ENCODE measurements around the gene STXBP6. TPM values are rescaled to one million over a fixed set of nuclear protein-coding genes. Genes with fewer than 3 reads are reported as not detected.

STXBP6 gene
- total and polyA plus RNA-seq, 10 of the 15 experiments (the other 5 are each of a cell fraction or from before 2014, with no cell fraction given): 1.2 to 47.3 (median 1.9) TPM

DNA sequence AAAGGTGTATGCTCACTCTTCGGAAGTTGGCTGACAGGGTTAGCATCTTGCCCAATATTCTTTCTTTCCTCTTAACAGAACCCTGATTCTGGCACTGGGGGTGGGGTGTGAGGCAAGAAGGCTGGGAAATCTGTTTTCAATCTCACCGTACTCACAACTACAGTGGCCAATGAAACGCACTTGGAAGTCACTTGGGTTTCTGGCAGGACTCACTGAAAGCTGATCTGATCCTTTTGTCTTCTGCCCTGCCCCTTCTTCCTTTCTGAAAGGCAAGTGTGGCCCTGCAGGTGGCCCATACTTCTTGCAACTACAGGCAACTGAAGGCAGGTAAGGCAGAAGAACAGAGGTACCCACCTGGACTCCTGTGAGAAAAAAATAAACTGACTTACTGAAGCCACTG lies 106.9 kb downstream of the STXBP6 start:
- H3K36me3 ChIP-seq (ENCODE audit: control insufficient read depth in 2 of 2, insufficient read depth in 2 of 2, low read length in 1 of 2): no peaks in the 10 kb centered on the region
- ATAC-seq (peak; percentile 23), FAIRE-seq (no peak), DNase-seq (ENCODE audit: low read depth, low spot score) (no peak)
- no TSS peak for BruUV-seq (replicated peaks)
- 75% methylated on average over 3 of the region's 3 CpGs for WGBS (ENCODE audit: insufficient coverage, insufficient replicate concordance, low lambda C conversion rate, missing lambda C conversion rate)
- H3K4me1 ChIP-seq (ENCODE audit: control insufficient read depth, insufficient read depth, low read length): no peaks in the 10 kb centered on the region; the same call in none of the 2 replicates
- no peaks in the 10 kb centered on the region for H3K9me3 ChIP-seq (replicated peaks; ENCODE audit: control insufficient read depth, insufficient read depth, low read length)
- H3K27ac ChIP-seq (ENCODE audit: control insufficient read depth, insufficient read depth): peak overlapping the region; percentile 30
- no peak overlapping the region for H3K4me3 ChIP-seq
- RAD21 ChIA-PET (ENCODE audit: unreplicated experiment): interaction anchor here (0.8 to 4.0 kb wide), 14 partner anchors 10 to 238 kb away, joined by 3 to 26 read pairs (median 4); no protein-coding TSS in a partner anchor
- no peaks in the 10 kb centered on the region for H3K27me3 ChIP-seq (replicated peaks in 1 of 2; ENCODE audit: control insufficient read depth in 2 of 2, insufficient read depth in 2 of 2, low read length in 1 of 2)
- no peaks in the 10 kb centered on the region for H3K79me2 ChIP-seq (ENCODE audit: control insufficient read depth, insufficient read depth, low read length)
- no peak overlapping the region for H2AFZ ChIP-seq (ENCODE audit: control insufficient read depth, low read depth, low read length)
- in situ Hi-C loops (cut with MboI) (no loop called here), intact Hi-C loops (cut with micrococcal nuclease; ENCODE audit: unreplicated experiment) (loop anchor here (5.0 to 10.0 kb wide), 2 partner anchors 34 to 138 kb away; no protein-coding TSS in a partner anchor)
- no peak overlapping the region for H3K9ac ChIP-seq (ENCODE audit: control insufficient read depth, insufficient read depth, low read length)
- TF ChIP-seq, protein P1, sequence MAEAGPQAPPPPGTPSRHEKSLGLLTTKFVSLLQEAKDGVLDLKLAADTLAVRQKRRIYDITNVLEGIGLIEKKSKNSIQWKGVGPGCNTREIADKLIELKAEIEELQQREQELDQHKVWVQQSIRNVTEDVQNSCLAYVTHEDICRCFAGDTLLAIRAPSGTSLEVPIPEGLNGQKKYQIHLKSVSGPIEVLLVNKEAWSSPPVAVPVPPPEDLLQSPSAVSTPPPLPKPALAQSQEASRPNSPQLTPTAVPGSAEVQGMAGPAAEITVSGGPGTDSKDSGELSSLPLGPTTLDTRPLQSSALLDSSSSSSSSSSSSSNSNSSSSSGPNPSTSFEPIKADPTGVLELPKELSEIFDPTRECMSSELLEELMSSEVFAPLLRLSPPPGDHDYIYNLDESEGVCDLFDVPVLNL (IDR thresholded peaks at IDR 0.05; ENCODE audit: low read depth, low read length): no peak
- TF ChIP-seq POLR2AphosphoS2 (IDR thresholded peaks at IDR 0.05; ENCODE audit: low read depth, low read length) (no peak), CHD2 (IDR thresholded peaks at IDR 0.05; ENCODE audit: borderline replicate concordance, low read depth, low read length) (no peak), YY1 (IDR thresholded peaks at IDR 0.05; ENCODE audit: low read depth, low read length) (no peak), JUND (IDR thresholded peaks at IDR 0.05; ENCODE audit: low read depth, low read length) (no peak), NFYB (IDR thresholded peaks at IDR 0.05; ENCODE audit: insufficient read depth, low read depth, low read length) (peak; percentile 63; the same call in 1 of the 2 replicates)
- TF ChIP-seq, protein P2, sequence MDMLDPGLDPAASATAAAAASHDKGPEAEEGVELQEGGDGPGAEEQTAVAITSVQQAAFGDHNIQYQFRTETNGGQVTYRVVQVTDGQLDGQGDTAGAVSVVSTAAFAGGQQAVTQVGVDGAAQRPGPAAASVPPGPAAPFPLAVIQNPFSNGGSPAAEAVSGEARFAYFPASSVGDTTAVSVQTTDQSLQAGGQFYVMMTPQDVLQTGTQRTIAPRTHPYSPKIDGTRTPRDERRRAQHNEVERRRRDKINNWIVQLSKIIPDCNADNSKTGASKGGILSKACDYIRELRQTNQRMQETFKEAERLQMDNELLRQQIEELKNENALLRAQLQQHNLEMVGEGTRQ (IDR thresholded peaks at IDR 0.05; ENCODE audit: borderline replicate concordance, low read depth, low read length): no peak
- CTCF ChIA-PET: interaction anchor here (1.0 to 6.0 kb wide), 6 partner anchors 9 to 190 kb away, joined by 3 to 37 read pairs (median 4); no protein-coding TSS in a partner anchor
- SMC1A ChIA-PET (ENCODE audit: uncharacterized antibody, unreplicated experiment): interaction anchor here (0.7 to 9.0 kb wide), 12 partner anchors 11 to 137 kb away, joined by 3 to 104 read pairs (median 6); no protein-coding TSS in a partner anchor
- H4K20me1 ChIP-seq (ENCODE audit: control insufficient read depth, insufficient read depth): no peaks in the 10 kb centered on the region
- POLR2A ChIA-PET: interaction anchor here (1.1 to 1.8 kb wide), 2 partner anchors 11 to 18 kb away, joined by 3 to 8 read pairs; no protein-coding TSS in a partner anchor
- H3K4me2 ChIP-seq (ENCODE audit: control insufficient read depth, insufficient read depth): peak overlapping the region; percentile 13; the same call in 1 of the 2 replicates
